SK-N-SH (cell line): ENCODE results near the gene GPR17. TPM values are rescaled to one million over a fixed set of nuclear protein-coding genes. Genes with fewer than 3 reads are reported as not detected.

ENCODE experiments used
- CTCF ChIA-PET: fragments of 300-600, 350-600 bp; formaldehyde crosslinking; extraction: SDS; loops from one replicate; lab custom pipeline; 2021; lab: Yijun Ruan, JAX
- POLR2A ChIA-PET: fragments of 350-600 bp; sonication (Branson Sonifier 250); formaldehyde crosslinking; extraction: SDS; loops from one replicate; lab custom pipeline; 2020; ENCODE audit warnings: antibody characterized with exemption, inconsistent platforms; lab: Yijun Ruan, JAX
- DNase-seq: peaks from one replicate; pipeline ENCODE4 v3.0.0; 2012
- H2AFZ ChIP-seq: fragments of 200-600 bp; sonication (generic); 2 replicates; pipeline ENCODE4 v1.8.1; 2016; ENCODE audit warnings: antibody characterized with exemption, mild to moderate bottlenecking, low read depth
- H3F3A ChIP-seq: fragments of 200-600 bp; sonication (generic); replicated peaks from 2 replicates; pipeline ENCODE3; 2016; ENCODE audit warnings: antibody characterized with exemption, mild to moderate bottlenecking; ENCODE audit not compliant: insufficient read depth
- H3K27ac ChIP-seq, 2 experiments: fragments of 200-500 bp in 1 of 2; fragments of 200-600 bp in 1 of 2; sonication (Bioruptor generic) in 1 of 2; sonication (generic), shearing (Covaris generic) in 1 of 2; 2 replicates each; pipeline versions ENCODE4 v1.5.1 to v1.6.1; 2014 to 2016; ENCODE audit warnings: low read depth in 2 of 2, inconsistent platforms in 1 of 2, low read length in 1 of 2, mild to moderate bottlenecking in 1 of 2, mixed read lengths in 1 of 2
- H3K27me3 ChIP-seq: fragments of 200-600 bp; sonication (generic), shearing (Covaris generic); 2 replicates; pipeline ENCODE4 v1.6.1; 2016; ENCODE audit warnings: mixed run types; ENCODE audit not compliant: insufficient read depth
- H3K36me3 ChIP-seq, 2 experiments: fragments of 200-500 bp in 1 of 2; fragments of 200-600 bp in 1 of 2; sonication (Bioruptor generic) in 1 of 2; sonication (generic) in 1 of 2; replicated peaks in 1 of 2; 2 replicates each; pipeline versions ENCODE3 to v1.5.1; 2014 to 2016; ENCODE audit warnings: low read length in 1 of 2, mild to moderate bottlenecking in 1 of 2; ENCODE audit not compliant: insufficient read depth in 2 of 2, control insufficient read depth in 1 of 2
- H3K4me1 ChIP-seq, 2 experiments: fragments of 200-500 bp in 1 of 2; fragments of 200-600 bp in 1 of 2; sonication (Bioruptor generic) in 1 of 2; sonication (generic), shearing (Covaris generic) in 1 of 2; 2 replicates each; pipeline versions ENCODE4 v1.5.1 to v1.6.1; 2014 to 2016; ENCODE audit warnings: low read depth in 1 of 2, low read length in 1 of 2, mixed run types in 1 of 2; ENCODE audit not compliant: insufficient read depth in 2 of 2, control insufficient read depth in 1 of 2
- H3K4me2 ChIP-seq: fragments of 200-600 bp; sonication (generic), shearing (Covaris generic); 2 replicates; pipeline ENCODE4 v1.6.1; 2017; ENCODE audit warnings: mixed run types
- H3K4me3 ChIP-seq, 2 experiments: fragments of 200-500 bp in 1 of 2; fragments of 200-600 bp in 1 of 2; sonication (Bioruptor generic) in 1 of 2; sonication (generic), shearing (Covaris generic) in 1 of 2; 2 replicates each; pipeline versions ENCODE4 v1.5.1 to v1.8.1; 2014 to 2016; ENCODE audit warnings: low read depth in 2 of 2, inconsistent platforms in 1 of 2, low read length in 1 of 2, mild to moderate bottlenecking in 1 of 2, mixed read lengths in 1 of 2, moderate library complexity in 1 of 2
- H3K79me2 ChIP-seq: fragments of 200-600 bp; sonication (generic); 2 replicates; pipeline ENCODE4 v1.8.1; 2017; ENCODE audit warnings: mild to moderate bottlenecking; ENCODE audit not compliant: insufficient read depth
- H3K9ac ChIP-seq: fragments of 200-600 bp; sonication (generic); 2 replicates; pipeline ENCODE4 v1.6.1; 2017; ENCODE audit warnings: mixed run types
- H3K9me2 ChIP-seq: fragments of 200-600 bp; sonication (generic); 2 replicates; pipeline ENCODE4 v1.6.1; 2017; ENCODE audit warnings: mixed run types
- H3K9me3 ChIP-seq: fragments of 200-600 bp; sonication (generic); 2 replicates; pipeline ENCODE4 v1.6.1; 2017; ENCODE audit warnings: mixed run types, mild to moderate bottlenecking, moderate library complexity
- H4K20me1 ChIP-seq: fragments of 200-600 bp; sonication (generic); 2 replicates; pipeline ENCODE4 v1.6.1; 2017; ENCODE audit warnings: mild to moderate bottlenecking, mixed run types; ENCODE audit not compliant: insufficient read depth
- EZH2phosphoT487 ChIP-seq: fragments of 200-600 bp; sonication (generic); IDR thresholded peaks from 2 replicates; pipeline ENCODE4 v1.6.1; 2017; ENCODE audit warnings: low read depth, mixed run types, mild to moderate bottlenecking, antibody characterized with exemption, moderate library complexity, borderline replicate concordance
- FOSL2 ChIP-seq: IDR thresholded peaks from 2 replicates; pipeline ENCODE4 v1.4.0; 2012; ENCODE audit warnings: low read depth, mild to moderate bottlenecking, moderate library complexity, borderline replicate concordance
- FOXM1 ChIP-seq: IDR thresholded peaks from 2 replicates; pipeline ENCODE4 v1.4.0; 2012; ENCODE audit warnings: low read depth, mild to moderate bottlenecking
- IRF3 ChIP-seq: fragments of 150-350 bp; IDR thresholded peaks from 2 replicates; pipeline ENCODE4 v1.6.1; 2016; ENCODE audit warnings: mild to moderate bottlenecking, low read depth, low read length
- PBX3 ChIP-seq: IDR thresholded peaks from 2 replicates; pipeline ENCODE4; 2012
- REST ChIP-seq: IDR thresholded peaks from 2 replicates; pipeline ENCODE4 v1.6.1; 2012; ENCODE audit warnings: mild to moderate bottlenecking, low read depth, low read length, moderate library complexity
- TAF1 ChIP-seq: IDR thresholded peaks from 2 replicates; pipeline ENCODE4 v1.6.1; 2012; ENCODE audit warnings: low read depth, mild to moderate bottlenecking, low read length, moderate library complexity, borderline replicate concordance
- USF2 ChIP-seq: fragments of 150-350 bp; IDR thresholded peaks from 2 replicates; pipeline ENCODE4 v1.6.1; 2017; ENCODE audit warnings: antibody characterized with exemption, low read length, low read depth, borderline replicate concordance
- WGBS: methylation state at CpG from one replicate; pipeline ENCODE4 v1.1.6; 2017; ENCODE audit warnings: low lambda C conversion rate; 5-methylcytosine and 5-hydroxymethylcytosine counted together
- polyA plus RNA-seq, 3 experiments: library from polyadenylated mRNA; depleted of rRNA; stranded (reverse); fragments of >200 nt; gene quantifications; 2 replicates each; pipeline ENCODE4 v1.2.3, GENCODE V29; 2012

GPR17 gene
- polyA plus RNA-seq, 1 of the 3 experiments (the other 2 are of a cell fraction), result 0.03 TPM

GRCh38 chr2:127635380-127636237 lies 10.3 kb upstream of the GPR17 start:
- 89% methylated on average over 8 of the region's 19 CpGs for WGBS
- TF ChIP-seq PBX3 (no peak), TAF1 (no peak), EZH2phosphoT487 (no peak), IRF3 (no peak), FOSL2 (no peak), USF2 (no peak), FOXM1 (no peak), REST (no peak)
- TF ChIP-seq, all 33 proteins: peak for 0
- H3K4me3 ChIP-seq, result no peak overlapping the region
- H3K4me2 ChIP-seq, result no peak overlapping the region
- no peak overlapping the region for H3K27ac ChIP-seq
- H3F3A ChIP-seq, result no peaks in the 10 kb centered on the region
- no peaks in the 10 kb centered on the region for H3K36me3 ChIP-seq
- H3K9me2 ChIP-seq, result no peaks in the 10 kb centered on the region
- H2AFZ ChIP-seq, result no peak overlapping the region
- ChIA-PET CTCF (interaction anchor here (2.2 kb wide), 1 partner anchor 14 kb away, joined by 14 read pairs; no protein-coding TSS in a partner anchor), POLR2A (no interaction called here)
- H3K27me3 ChIP-seq, result no peaks in the 10 kb centered on the region
- no peak overlapping the region for H3K9ac ChIP-seq
- H3K9me3 ChIP-seq, result no peaks in the 10 kb centered on the region
- H4K20me1 ChIP-seq, result no peaks in the 10 kb centered on the region
- DNase-seq, result no peak
- H3K4me1 ChIP-seq, result peaks cover 10 to 35% of the 10 kb centered on the region in 2 experiments; a peak in 3 of 4 replicates
- no peaks in the 10 kb centered on the region for H3K79me2 ChIP-seq
